ENCODE results near the gene XRCC4.
"Not testable (repeated sequence)": the region's sequence is repeated elsewhere in the genome, so short reads cannot be mapped to it uniquely, and the experiment has no call there.

XRCC4 gene

DNA sequence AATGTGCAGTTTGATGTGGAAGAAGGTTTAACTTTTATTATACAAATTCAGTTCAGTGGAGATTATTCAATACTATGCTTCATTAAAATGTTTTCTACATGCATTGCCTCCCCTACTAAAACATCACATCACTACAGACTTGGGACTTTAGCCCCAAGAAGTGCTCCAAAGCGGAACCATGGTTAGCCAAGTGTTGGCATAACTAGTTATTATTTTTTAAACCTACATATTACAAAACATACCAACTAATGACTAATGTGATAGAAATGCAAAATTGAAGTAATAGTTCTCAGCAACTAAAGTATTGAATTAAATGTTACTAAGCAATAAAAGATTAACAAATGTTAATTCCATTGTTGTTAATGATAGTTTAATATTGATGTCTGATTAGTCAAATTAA lies 74.5 kb downstream of the XRCC4 start:
- TF ChIP-seq CTCF (IDR thresholded peaks at IDR 0.05) = no peak
- no peak for DNase-seq (ENCODE audit: low spot score)
- Histone ChIP-seq H3K27ac (no peak overlapping the region), H3K4me3 (no peak overlapping the region)

DNA sequence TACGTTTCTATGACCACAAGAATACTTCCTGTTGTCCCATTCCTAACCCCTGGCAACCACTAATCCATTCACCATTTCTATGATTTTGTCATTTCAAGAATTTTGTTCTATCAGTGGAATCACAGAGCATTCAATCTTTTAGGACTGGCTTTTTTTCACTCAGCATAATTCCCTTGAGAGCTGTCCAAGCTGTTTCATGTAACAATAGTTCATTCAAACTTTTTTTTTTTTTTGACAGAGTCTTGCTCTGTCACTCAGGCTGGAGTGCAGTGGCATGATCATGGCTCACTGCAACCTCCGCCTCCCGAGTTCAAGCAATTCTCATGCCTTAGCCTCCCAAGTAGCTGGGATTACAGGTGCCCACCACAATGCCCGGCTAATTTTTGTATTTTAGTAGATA lies 75.6 kb downstream of the XRCC4 start:
- DNase-seq (ENCODE audit: low spot score); H3K4me3 ChIP-seq; H3K27ac ChIP-seq: not testable (repeated sequence)

DNA sequence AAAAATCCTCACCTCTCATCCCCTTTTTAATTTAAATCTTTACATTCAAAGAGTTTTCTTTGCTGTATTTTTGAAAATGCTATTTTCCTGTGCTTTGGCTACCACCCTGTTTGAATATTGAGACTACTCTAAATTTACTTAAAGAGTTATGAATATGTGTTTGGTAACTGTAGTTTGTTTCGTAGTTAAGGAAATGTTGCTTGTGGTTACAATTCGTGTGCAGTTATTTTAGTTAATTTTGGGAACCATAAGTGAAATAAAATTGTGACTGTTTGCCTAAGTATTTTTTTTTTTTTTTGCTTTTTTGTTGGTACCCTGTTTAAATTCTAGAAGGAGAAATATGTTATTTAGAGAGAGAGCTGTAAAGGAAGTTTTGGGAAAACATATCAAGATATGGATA lies 78.7 kb downstream of the XRCC4 start:
- TF ChIP-seq CTCF (IDR thresholded peaks at IDR 0.05) = no peak
- no peak overlapping the region for H3K4me3 ChIP-seq
- no peak for DNase-seq (ENCODE audit: low spot score)
- no peak overlapping the region for H3K27ac ChIP-seq

- Histone ChIP-seq H3K27ac (no peak overlapping the region), H3K4me3 (no peak overlapping the region)
- no peak for DNase-seq (ENCODE audit: low spot score)
- no peak for TF ChIP-seq CTCF (IDR thresholded peaks at IDR 0.05)
These were observed 79.8 kb downstream of the XRCC4 start for GRCh38 chr5:83157163-83157562.

GRCh38 chr5:83162601-83163000 lies 85.3 kb downstream of the XRCC4 start:
- no peak overlapping the region for H3K27ac ChIP-seq
- no peak overlapping the region for H3K4me3 ChIP-seq
- no peak for TF ChIP-seq CTCF (IDR thresholded peaks at IDR 0.05)
- no peak for DNase-seq (ENCODE audit: low spot score)

DNA sequence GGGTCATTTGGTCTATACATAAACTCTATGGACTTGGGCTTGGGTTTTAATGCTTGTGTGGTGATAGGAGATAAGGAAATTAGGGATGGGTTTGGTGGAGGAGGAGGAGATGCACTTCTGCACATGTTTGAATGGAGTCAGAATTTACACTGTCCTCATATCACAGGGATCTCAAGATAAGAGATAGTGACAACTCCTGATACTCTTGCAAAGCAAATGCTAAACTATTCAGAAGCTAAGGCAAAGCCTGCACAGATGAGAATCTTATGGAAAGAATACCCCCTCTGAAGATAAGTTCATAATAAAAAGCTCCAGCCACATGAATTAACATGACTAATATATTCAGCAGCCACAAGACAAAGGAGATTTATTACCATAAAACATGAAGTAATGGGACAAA lies 90.2 kb downstream of the XRCC4 start:
- no peak for DNase-seq (ENCODE audit: low spot score)
- TF ChIP-seq CTCF (IDR thresholded peaks at IDR 0.05) = no peak

GRCh38 chr5:83169571-83170337 lies 92.4 kb downstream of the XRCC4 start:
- H3K4me3 ChIP-seq = no peak overlapping the region
- no peak overlapping the region for H3K27ac ChIP-seq
- no peak for DNase-seq (ENCODE audit: low spot score)
- TF ChIP-seq CTCF (IDR thresholded peaks at IDR 0.05) = no peak

More for the DNA sequence above, 90.2 kb downstream of the XRCC4 start:
- no peak overlapping the region for H3K27ac ChIP-seq
- H3K4me3 ChIP-seq = no peak overlapping the region
